ENCODE measurements around the gene POU2F1. TPM values are rescaled to one million over a fixed set of nuclear protein-coding genes. Genes with fewer than 3 reads are reported as not detected.

POU2F1 gene
- total and polyA plus RNA-seq, 2 experiments from 2014 or later, result 38.8 to 66.1 TPM

DNA sequence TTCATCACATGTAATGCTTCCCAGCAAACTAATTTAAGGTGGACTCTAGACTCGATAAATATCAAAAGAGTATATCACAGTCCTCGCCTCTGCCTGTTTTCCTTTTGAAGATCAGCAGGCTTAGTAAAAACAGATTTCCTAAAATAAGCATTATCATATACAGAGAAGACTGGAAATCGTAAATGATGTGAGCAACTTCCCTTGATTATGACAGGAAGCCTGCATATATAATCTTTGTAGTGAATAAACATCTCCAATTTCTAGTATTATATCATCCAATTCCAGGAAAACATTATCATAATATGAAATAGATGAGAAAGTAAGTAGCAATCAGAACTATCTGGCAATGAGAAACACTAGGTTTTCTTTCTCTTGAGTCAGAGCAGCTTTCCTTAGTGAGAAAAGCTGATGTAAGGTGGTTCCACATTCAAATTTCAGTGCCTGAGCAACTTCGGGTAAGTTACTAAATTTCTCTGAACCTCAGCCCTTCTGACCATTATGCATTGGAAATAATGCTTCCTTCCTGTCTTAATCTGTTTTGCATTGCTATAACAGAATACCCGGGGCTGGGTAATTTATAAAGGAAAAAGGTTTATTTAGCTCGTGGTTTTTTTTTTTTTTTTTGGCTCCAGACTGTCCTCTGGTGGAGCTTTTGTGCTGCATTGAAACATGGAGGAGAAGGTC lies 12.6 kb upstream of the POU2F1 start:
- Mint-ChIP-seq H3K4me3 (no peak overlapping the region), H3K9me3 (peaks cover 24% of the 10 kb centered on the region; the same call in 2 of the 3 replicates), H3K4me1 (peaks cover 13% of the 10 kb centered on the region), H3K27ac (no peak overlapping the region), H3K27me3 (ENCODE audit: insufficient read depth, low read depth, poor library complexity) (peaks cover 6% of the 10 kb centered on the region), H3K36me3 (ENCODE audit: low read depth) (peaks cover 16% of the 10 kb centered on the region; the same call in 2 of the 3 replicates)
- peaks cover 3% of the 10 kb centered on the region; the same call in 1 of the 2 replicates for H3K4me1 ChIP-seq (ENCODE audit: insufficient read depth)
- DNase-seq (ENCODE audit: low spot score), result peak; percentile 37
- H4K20me1 ChIP-seq (replicated peaks; ENCODE audit: insufficient read depth), result no peaks in the 10 kb centered on the region
- no peaks in the 10 kb centered on the region for H3F3A ChIP-seq (replicated peaks; ENCODE audit: low read depth)
- no peaks in the 10 kb centered on the region for H3K9me2 ChIP-seq (ENCODE audit: insufficient read depth)
- H3K27me3 ChIP-seq (ENCODE audit: insufficient read depth), result no peaks in the 10 kb centered on the region
- H3K4me3 ChIP-seq, result no peak overlapping the region
- H3K36me3 ChIP-seq (ENCODE audit: insufficient read depth), result no peaks in the 10 kb centered on the region
- no peak overlapping the region for H2AFZ ChIP-seq
- TF ChIP-seq, protein P1, sequence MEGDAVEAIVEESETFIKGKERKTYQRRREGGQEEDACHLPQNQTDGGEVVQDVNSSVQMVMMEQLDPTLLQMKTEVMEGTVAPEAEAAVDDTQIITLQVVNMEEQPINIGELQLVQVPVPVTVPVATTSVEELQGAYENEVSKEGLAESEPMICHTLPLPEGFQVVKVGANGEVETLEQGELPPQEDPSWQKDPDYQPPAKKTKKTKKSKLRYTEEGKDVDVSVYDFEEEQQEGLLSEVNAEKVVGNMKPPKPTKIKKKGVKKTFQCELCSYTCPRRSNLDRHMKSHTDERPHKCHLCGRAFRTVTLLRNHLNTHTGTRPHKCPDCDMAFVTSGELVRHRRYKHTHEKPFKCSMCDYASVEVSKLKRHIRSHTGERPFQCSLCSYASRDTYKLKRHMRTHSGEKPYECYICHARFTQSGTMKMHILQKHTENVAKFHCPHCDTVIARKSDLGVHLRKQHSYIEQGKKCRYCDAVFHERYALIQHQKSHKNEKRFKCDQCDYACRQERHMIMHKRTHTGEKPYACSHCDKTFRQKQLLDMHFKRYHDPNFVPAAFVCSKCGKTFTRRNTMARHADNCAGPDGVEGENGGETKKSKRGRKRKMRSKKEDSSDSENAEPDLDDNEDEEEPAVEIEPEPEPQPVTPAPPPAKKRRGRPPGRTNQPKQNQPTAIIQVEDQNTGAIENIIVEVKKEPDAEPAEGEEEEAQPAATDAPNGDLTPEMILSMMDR (conservative IDR thresholded peaks at IDR 0.05; ENCODE audit: low read depth in 2 of 2), result peak; percentile 43 to 56
- TF ChIP-seq CREB1 (CRISPR knock-in tag; IDR thresholded peaks at IDR 0.05; ENCODE audit: low read depth), result no peak
- no peaks in the 10 kb centered on the region for H3K79me2 ChIP-seq (replicated peaks; ENCODE audit: insufficient read depth)
- no peak overlapping the region for H3K4me2 ChIP-seq
- H3K27ac ChIP-seq (ENCODE audit: low read depth), result no peak overlapping the region
- ATAC-seq, result peak; percentile 45; the same call in 2 of the 3 replicates

DNA sequence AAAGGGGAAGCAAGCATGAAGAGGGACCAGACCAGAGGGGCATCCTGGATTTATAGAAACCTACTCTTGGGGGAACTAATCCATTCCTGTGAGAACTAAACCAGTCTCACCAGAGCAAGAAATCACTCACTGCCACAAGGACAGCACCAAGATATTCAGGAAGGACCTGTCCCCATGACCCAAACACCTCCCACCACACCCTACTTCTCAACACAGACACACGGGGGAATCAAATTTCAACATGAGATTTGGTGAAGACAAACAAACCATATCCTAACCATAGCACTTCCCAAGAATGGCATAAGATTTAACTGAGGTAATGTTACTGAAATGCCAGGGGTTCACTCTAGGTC lies 12.1 kb upstream of the POU2F1 start:
- Mint-ChIP-seq H3K36me3 (ENCODE audit: low read depth) (peaks cover 16% of the 10 kb centered on the region; the same call in 2 of the 3 replicates), H3K4me1 (peaks cover 13% of the 10 kb centered on the region), H3K4me3 (no peak overlapping the region), H3K9me3 (peaks cover 24% of the 10 kb centered on the region; the same call in 2 of the 3 replicates), H3K27ac (no peak overlapping the region), H3K27me3 (ENCODE audit: insufficient read depth, low read depth, poor library complexity) (peaks cover 3% of the 10 kb centered on the region)
- Histone ChIP-seq H3K79me2 (replicated peaks; ENCODE audit: insufficient read depth) (no peaks in the 10 kb centered on the region), H3K36me3 (ENCODE audit: insufficient read depth) (no peaks in the 10 kb centered on the region), H3K4me3 (no peak overlapping the region), H3K27me3 (ENCODE audit: insufficient read depth) (no peaks in the 10 kb centered on the region), H2AFZ (no peak overlapping the region), H3F3A (replicated peaks; ENCODE audit: low read depth) (no peaks in the 10 kb centered on the region), H3K4me2 (no peak overlapping the region), H4K20me1 (replicated peaks; ENCODE audit: insufficient read depth) (no peaks in the 10 kb centered on the region), H3K4me1 (ENCODE audit: insufficient read depth) (peaks cover 3% of the 10 kb centered on the region; the same call in 1 of the 2 replicates), H3K9me2 (ENCODE audit: insufficient read depth) (no peaks in the 10 kb centered on the region), H3K27ac (ENCODE audit: low read depth) (no peak overlapping the region)
- no peak for DNase-seq (ENCODE audit: low spot score)
- no peak for ATAC-seq
- TF ChIP-seq, protein P2, sequence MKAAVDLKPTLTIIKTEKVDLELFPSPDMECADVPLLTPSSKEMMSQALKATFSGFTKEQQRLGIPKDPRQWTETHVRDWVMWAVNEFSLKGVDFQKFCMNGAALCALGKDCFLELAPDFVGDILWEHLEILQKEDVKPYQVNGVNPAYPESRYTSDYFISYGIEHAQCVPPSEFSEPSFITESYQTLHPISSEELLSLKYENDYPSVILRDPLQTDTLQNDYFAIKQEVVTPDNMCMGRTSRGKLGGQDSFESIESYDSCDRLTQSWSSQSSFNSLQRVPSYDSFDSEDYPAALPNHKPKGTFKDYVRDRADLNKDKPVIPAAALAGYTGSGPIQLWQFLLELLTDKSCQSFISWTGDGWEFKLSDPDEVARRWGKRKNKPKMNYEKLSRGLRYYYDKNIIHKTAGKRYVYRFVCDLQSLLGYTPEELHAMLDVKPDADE (IDR thresholded peaks at IDR 0.05), result no peak
- TF ChIP-seq, protein P3, sequence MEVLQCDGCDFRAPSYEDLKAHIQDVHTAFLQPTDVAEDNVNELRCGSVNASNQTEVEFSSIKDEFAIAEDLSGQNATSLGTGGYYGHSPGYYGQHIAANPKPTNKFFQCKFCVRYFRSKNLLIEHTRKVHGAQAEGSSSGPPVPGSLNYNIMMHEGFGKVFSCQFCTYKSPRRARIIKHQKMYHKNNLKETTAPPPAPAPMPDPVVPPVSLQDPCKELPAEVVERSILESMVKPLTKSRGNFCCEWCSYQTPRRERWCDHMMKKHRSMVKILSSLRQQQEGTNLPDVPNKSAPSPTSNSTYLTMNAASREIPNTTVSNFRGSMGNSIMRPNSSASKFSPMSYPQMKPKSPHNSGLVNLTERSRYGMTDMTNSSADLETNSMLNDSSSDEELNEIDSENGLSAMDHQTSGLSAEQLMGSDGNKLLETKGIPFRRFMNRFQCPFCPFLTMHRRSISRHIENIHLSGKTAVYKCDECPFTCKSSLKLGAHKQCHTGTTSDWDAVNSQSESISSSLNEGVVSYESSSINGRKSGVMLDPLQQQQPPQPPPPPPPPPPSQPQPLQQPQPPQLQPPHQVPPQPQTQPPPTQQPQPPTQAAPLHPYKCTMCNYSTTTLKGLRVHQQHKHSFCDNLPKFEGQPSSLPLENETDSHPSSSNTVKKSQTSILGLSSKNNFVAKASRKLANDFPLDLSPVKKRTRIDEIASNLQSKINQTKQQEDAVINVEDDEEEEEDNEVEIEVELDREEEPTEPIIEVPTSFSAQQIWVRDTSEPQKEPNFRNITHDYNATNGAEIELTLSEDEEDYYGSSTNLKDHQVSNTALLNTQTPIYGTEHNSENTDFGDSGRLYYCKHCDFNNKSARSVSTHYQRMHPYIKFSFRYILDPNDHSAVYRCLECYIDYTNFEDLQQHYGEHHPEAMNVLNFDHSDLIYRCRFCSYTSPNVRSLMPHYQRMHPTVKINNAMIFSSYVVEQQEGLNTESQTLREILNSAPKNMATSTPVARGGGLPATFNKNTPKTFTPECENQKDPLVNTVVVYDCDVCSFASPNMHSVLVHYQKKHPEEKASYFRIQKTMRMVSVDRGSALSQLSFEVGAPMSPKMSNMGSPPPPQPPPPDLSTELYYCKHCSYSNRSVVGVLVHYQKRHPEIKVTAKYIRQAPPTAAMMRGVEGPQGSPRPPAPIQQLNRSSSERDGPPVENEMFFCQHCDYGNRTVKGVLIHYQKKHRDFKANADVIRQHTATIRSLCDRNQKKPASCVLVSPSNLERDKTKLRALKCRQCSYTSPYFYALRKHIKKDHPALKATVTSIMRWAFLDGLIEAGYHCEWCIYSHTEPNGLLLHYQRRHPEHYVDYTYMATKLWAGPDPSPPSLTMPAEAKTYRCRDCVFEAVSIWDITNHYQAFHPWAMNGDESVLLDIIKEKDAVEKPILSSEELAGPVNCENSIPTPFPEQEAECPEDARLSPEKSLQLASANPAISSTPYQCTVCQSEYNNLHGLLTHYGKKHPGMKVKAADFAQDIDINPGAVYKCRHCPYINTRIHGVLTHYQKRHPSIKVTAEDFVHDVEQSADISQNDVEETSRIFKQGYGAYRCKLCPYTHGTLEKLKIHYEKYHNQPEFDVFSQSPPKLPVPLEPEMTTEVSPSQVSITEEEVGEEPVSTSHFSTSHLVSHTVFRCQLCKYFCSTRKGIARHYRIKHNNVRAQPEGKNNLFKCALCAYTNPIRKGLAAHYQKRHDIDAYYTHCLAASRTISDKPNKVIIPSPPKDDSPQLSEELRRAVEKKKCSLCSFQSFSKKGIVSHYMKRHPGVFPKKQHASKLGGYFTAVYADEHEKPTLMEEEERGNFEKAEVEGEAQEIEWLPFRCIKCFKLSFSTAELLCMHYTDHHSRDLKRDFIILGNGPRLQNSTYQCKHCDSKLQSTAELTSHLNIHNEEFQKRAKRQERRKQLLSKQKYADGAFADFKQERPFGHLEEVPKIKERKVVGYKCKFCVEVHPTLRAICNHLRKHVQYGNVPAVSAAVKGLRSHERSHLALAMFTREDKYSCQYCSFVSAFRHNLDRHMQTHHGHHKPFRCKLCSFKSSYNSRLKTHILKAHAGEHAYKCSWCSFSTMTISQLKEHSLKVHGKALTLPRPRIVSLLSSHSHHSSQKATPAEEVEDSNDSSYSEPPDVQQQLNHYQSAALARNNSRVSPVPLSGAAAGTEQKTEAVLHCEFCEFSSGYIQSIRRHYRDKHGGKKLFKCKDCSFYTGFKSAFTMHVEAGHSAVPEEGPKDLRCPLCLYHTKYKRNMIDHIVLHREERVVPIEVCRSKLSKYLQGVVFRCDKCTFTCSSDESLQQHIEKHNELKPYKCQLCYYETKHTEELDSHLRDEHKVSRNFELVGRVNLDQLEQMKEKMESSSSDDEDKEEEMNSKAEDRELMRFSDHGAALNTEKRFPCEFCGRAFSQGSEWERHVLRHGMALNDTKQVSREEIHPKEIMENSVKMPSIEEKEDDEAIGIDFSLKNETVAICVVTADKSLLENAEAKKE (CRISPR knock-in tag; IDR thresholded peaks at IDR 0.05), result no peak
- TF ChIP-seq CREB1 (CRISPR knock-in tag; IDR thresholded peaks at IDR 0.05; ENCODE audit: low read depth), result no peak
- TF ChIP-seq STAT1 (IDR thresholded peaks at IDR 0.05; ENCODE audit: unreplicated experiment), result no peak
- no peak for TF ChIP-seq POLR2AphosphoS5 (IDR thresholded peaks at IDR 0.05; ENCODE audit: low read depth)
- TF ChIP-seq JUNB (IDR thresholded peaks at IDR 0.05; ENCODE audit: unreplicated experiment), result no peak
- no peak for TF ChIP-seq EZH2 (IDR thresholded peaks at IDR 0.05; ENCODE audit: low read depth, unreplicated experiment)
